ENCODE results near the gene SH3RF1.

SH3RF1 gene

DNA sequence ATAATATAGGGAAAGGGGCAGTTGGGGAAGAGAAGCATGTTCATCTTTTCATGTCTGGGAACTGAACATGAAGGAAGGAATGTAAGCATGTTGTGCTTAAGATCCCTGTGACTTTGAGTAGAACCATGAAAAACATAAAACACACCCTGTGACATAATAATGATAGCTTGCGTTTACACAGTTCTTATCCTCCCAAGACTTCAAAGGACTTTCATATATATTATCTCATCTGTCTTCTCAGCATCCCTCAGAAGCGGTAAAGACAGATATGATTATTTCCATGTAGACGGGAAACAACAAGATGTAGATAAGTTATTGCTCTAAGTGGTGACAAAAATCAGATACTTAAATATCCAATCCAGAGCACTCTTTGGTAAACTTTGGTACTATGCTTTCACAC lies 3.3 kb upstream of the SH3RF1 start:
- Histone ChIP-seq H2BK120ac (ENCODE audit: low read depth, low read length) (no peak overlapping the region), H2AK5ac (ENCODE audit: low read depth, low read length) (no peak overlapping the region), H4K8ac (ENCODE audit: low read depth, low read length) (no peak overlapping the region), H3K9ac (ENCODE audit: low read depth, low read length, poor library complexity) (no peak overlapping the region), H3K4me3 (ENCODE audit: low read length in 2 of 2) (no peak overlapping the region), H3K18ac (ENCODE audit: low read length) (no peak overlapping the region), H2AFZ (ENCODE audit: low read length) (no peak overlapping the region), H2BK12ac (ENCODE audit: low read length) (no peak overlapping the region), H3K36me3 (replicated peaks in 1 of 2; ENCODE audit: control insufficient read depth in 2 of 2, insufficient read depth in 2 of 2, low read length in 2 of 2) (no peaks in the 10 kb centered on the region), H3K9me3 (replicated peaks in 1 of 2; ENCODE audit: control insufficient read depth in 2 of 2, insufficient read depth in 1 of 2, low read depth in 1 of 2, low read length in 2 of 2) (no peaks in the 10 kb centered on the region), H2BK15ac (ENCODE audit: low read length) (no peak overlapping the region), H3K4me2 (ENCODE audit: insufficient read depth, low read length, poor library complexity, severe bottlenecking) (no peak overlapping the region), H3K23ac (ENCODE audit: low read depth, low read length, poor library complexity) (no peak overlapping the region), H4K91ac (ENCODE audit: low read depth, low read length, poor library complexity) (no peak overlapping the region), H3K4me1 (ENCODE audit: control insufficient read depth in 2 of 2, insufficient read depth in 1 of 2, low read depth in 1 of 2, low read length in 2 of 2) (peaks cover 0 to under 1% of the 10 kb centered on the region in 2 donors), H3K4ac (ENCODE audit: low read length) (no peak overlapping the region), H3K79me1 (ENCODE audit: low read depth, low read length) (peaks cover 2% of the 10 kb centered on the region), H3K27me3 (ENCODE audit: control insufficient read depth in 3 of 3, insufficient read depth in 3 of 3, low read depth in 1 of 3, low read length in 3 of 3) (no peaks in the 10 kb centered on the region), H3K27ac (replicated peaks; ENCODE audit: low read length) (no peak overlapping the region), H2BK5ac (ENCODE audit: low read length) (no peak overlapping the region), H3K14ac (ENCODE audit: low read length) (no peak overlapping the region)
- DNase-seq (ENCODE audit: low spot score) = no peak
- no CpG with 5 or more reads among the region's 3 CpGs for WGBS, 2 donors (ENCODE audit: extremely low coverage in 2 of 2, insufficient read length in 2 of 2, insufficient replicate concordance in 1 of 2)

DNA sequence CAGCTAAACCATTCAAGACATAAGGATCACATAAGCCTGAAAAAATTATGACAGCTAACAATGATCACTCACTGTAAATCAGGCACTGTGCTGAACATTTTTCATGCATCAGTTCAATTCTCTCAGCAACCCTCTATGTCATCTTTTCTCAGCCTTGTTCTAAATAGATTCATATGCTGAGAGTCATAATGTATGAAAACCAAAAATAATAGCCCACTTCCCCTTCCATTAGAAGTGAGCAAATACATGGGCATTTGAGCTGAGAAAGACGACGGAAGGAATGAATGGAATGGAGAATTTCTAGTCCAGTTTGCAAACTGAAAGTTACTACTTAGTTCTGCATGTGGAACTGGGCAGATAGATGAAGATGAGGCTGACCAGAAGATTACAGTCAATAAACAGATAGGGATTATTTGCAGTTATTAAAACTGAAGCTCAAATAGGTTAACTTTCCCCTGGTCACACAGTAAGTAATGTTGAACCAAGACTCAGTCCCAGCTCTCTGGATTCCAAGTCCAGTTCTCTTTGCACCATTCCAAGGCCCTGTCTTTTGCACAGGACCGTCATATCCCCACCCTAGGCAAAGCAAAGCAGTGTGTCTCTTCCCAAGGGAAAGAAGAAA lies 1.6 kb upstream of the SH3RF1 start:
- no peak overlapping the region for H3K4me2 ChIP-seq (ENCODE audit: insufficient read depth, low read length, poor library complexity, severe bottlenecking)
- no peaks in the 10 kb centered on the region for H3K9me3 ChIP-seq (replicated peaks in 1 of 2; ENCODE audit: control insufficient read depth in 2 of 2, insufficient read depth in 1 of 2, low read depth in 1 of 2, low read length in 2 of 2)
- WGBS, 2 donors (ENCODE audit: extremely low coverage in 2 of 2, insufficient read length in 2 of 2, insufficient replicate concordance in 1 of 2) = no CpG with 5 or more reads among the region's 3 CpGs
- peaks cover 2% of the 10 kb centered on the region for H3K79me1 ChIP-seq (ENCODE audit: low read depth, low read length)
- no peak overlapping the region for H4K91ac ChIP-seq (ENCODE audit: low read depth, low read length, poor library complexity)
- H2AK5ac ChIP-seq (ENCODE audit: low read depth, low read length) = no peak overlapping the region
- H3K36me3 ChIP-seq (replicated peaks in 1 of 2; ENCODE audit: control insufficient read depth in 2 of 2, insufficient read depth in 2 of 2, low read length in 2 of 2) = peaks cover 0 to 12% of the 10 kb centered on the region in 2 donors
- H2AFZ ChIP-seq (ENCODE audit: low read length) = no peak overlapping the region
- peaks cover 2 to 10% of the 10 kb centered on the region in 2 donors for H3K4me1 ChIP-seq (ENCODE audit: control insufficient read depth in 2 of 2, insufficient read depth in 1 of 2, low read depth in 1 of 2, low read length in 2 of 2)
- DNase-seq (ENCODE audit: low spot score) = no peak
- no peak overlapping the region for H2BK12ac ChIP-seq (ENCODE audit: low read length)
- no peak overlapping the region for H3K27ac ChIP-seq (replicated peaks; ENCODE audit: low read length)
- H3K14ac ChIP-seq (ENCODE audit: low read length) = no peak overlapping the region
- H3K4me3 ChIP-seq (ENCODE audit: low read length in 2 of 2) = no peak overlapping the region
- no peak overlapping the region for H4K8ac ChIP-seq (ENCODE audit: low read depth, low read length)
- no peak overlapping the region for H2BK120ac ChIP-seq (ENCODE audit: low read depth, low read length)
- no peak overlapping the region for H3K4ac ChIP-seq (ENCODE audit: low read length)
- no peak overlapping the region for H3K18ac ChIP-seq (ENCODE audit: low read length)
- H3K23ac ChIP-seq (ENCODE audit: low read depth, low read length, poor library complexity) = no peak overlapping the region
- no peak overlapping the region for H2BK15ac ChIP-seq (ENCODE audit: low read length)
- H3K9ac ChIP-seq (ENCODE audit: low read depth, low read length, poor library complexity) = no peak overlapping the region
- no peaks in the 10 kb centered on the region for H3K27me3 ChIP-seq (ENCODE audit: control insufficient read depth in 3 of 3, insufficient read depth in 3 of 3, low read depth in 1 of 3, low read length in 3 of 3)
- no peak overlapping the region for H2BK5ac ChIP-seq (ENCODE audit: low read length)

DNA sequence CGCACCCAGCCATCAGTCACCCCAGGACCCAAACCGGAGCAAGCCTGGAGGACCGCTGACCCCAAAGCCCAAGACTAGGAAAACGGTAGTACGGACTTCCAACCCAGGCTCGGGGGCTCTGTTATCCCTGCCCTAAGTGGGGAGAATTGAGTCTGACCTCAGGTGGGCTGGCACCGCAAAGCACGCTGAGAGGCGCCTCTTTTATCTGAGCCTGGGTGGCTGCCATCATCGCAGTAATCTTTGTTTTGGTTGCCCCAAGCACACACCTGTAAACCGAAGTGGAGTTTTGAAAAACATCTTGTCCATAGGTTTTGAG lies 894 bp upstream of the SH3RF1 start:
- Histone ChIP-seq H3K27ac (replicated peaks; ENCODE audit: low read length) (no peak overlapping the region), H3K9me3 (replicated peaks in 1 of 2; ENCODE audit: control insufficient read depth in 2 of 2, insufficient read depth in 1 of 2, low read depth in 1 of 2, low read length in 2 of 2) (no peaks in the 10 kb centered on the region), H3K14ac (ENCODE audit: low read length) (peak overlapping the region; percentile 95), H3K27me3 (ENCODE audit: control insufficient read depth in 3 of 3, insufficient read depth in 3 of 3, low read depth in 1 of 3, low read length in 3 of 3) (no peaks in the 10 kb centered on the region), H3K23ac (ENCODE audit: low read depth, low read length, poor library complexity) (peak overlapping the region; percentile 82), H4K8ac (ENCODE audit: low read depth, low read length) (no peak overlapping the region), H3K4me2 (ENCODE audit: insufficient read depth, low read length, poor library complexity, severe bottlenecking) (peak overlapping the region; percentile 65), H3K18ac (ENCODE audit: low read length) (peak overlapping the region; percentile 98), H2BK5ac (ENCODE audit: low read length) (peak overlapping the region; percentile 71), H2BK15ac (ENCODE audit: low read length) (peak overlapping the region; percentile 87), H3K9ac (ENCODE audit: low read depth, low read length, poor library complexity) (peak overlapping the region; percentile 95), H2BK120ac (ENCODE audit: low read depth, low read length) (peak overlapping the region; percentile 67), H3K4ac (ENCODE audit: low read length) (peak overlapping the region; percentile 61), H3K36me3 (replicated peaks in 1 of 2; ENCODE audit: control insufficient read depth in 2 of 2, insufficient read depth in 2 of 2, low read length in 2 of 2) (peaks cover 0 to 19% of the 10 kb centered on the region in 2 donors), H3K79me1 (ENCODE audit: low read depth, low read length) (peaks cover 2% of the 10 kb centered on the region), H3K4me3 (ENCODE audit: low read length in 2 of 2) (peak overlapping the region; percentile 72 to 92), H2BK12ac (ENCODE audit: low read length) (no peak overlapping the region), H3K4me1 (ENCODE audit: control insufficient read depth in 2 of 2, insufficient read depth in 1 of 2, low read depth in 1 of 2, low read length in 2 of 2) (peaks cover 2 to 10% of the 10 kb centered on the region in 2 donors), H2AK5ac (ENCODE audit: low read depth, low read length) (peak overlapping the region; percentile 82), H2AFZ (ENCODE audit: low read length) (peak overlapping the region; percentile 97), H4K91ac (ENCODE audit: low read depth, low read length, poor library complexity) (no peak overlapping the region)
- no peak for DNase-seq (ENCODE audit: low spot score)
- no CpG with 5 or more reads among the region's 11 CpGs for WGBS, 2 donors (ENCODE audit: extremely low coverage in 2 of 2, insufficient read length in 2 of 2, insufficient replicate concordance in 1 of 2)

DNA sequence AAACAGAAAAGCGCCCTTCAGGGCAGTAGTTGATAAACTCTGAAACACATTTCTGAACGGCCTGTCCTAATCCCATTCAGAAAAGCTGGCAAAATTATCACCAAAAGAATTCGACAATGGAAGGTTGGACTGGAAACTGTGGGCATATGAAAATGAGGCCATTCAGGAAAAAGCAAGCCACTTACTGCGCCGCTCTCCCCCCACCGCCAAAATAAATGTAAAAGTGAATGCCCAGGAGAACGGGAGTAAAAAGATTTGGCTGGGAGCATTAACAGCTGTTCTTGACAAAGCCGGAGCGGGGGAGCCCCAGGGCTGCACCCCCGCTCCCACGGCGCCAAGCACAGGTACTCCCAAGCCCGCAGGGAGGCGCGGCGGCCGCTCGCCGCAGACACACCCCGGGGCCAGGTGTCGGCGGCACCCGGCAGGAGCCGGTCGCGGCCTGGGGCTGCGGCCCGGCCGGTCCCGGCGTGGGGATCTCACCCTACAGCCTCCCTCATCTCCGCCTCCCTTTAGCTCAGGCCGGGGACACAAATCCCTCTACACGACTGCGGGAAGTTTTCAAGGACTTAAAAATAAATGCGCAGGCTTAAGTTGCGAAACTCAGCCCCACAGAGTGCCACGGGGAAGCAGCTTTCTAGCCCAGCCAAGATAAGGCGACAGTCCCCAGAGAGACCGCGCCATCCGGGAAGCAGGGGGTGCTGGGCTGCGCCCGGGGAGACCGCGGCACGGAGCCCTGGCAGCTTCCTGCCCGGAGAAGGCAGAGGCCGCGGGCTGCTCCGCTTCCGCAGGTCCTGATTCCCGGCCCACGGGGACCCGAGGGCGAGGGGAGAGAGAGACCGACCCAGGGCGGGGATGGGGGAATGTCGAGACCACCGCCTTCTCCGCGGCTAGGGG lies 593 bp downstream of the SH3RF1 start:
- no peaks in the 10 kb centered on the region for H3K27me3 ChIP-seq (ENCODE audit: control insufficient read depth in 3 of 3, insufficient read depth in 3 of 3, low read depth in 1 of 3, low read length in 3 of 3)
- WGBS, 2 donors (ENCODE audit: extremely low coverage in 2 of 2, insufficient read length in 2 of 2, insufficient replicate concordance in 1 of 2) = no CpG with 5 or more reads among the region's 62 CpGs
- peak overlapping the region; percentile 83 for H2BK15ac ChIP-seq (ENCODE audit: low read length)
- peak overlapping the region; percentile 86 for H2AK5ac ChIP-seq (ENCODE audit: low read depth, low read length)
- no peak for DNase-seq (ENCODE audit: low spot score)
- peaks cover 4 to 10% of the 10 kb centered on the region in 2 donors for H3K4me1 ChIP-seq (ENCODE audit: control insufficient read depth in 2 of 2, insufficient read depth in 1 of 2, low read depth in 1 of 2, low read length in 2 of 2)
- peaks cover 0 to 6% of the 10 kb centered on the region in 2 donors for H3K9me3 ChIP-seq (replicated peaks in 1 of 2; ENCODE audit: control insufficient read depth in 2 of 2, insufficient read depth in 1 of 2, low read depth in 1 of 2, low read length in 2 of 2)
- H3K9ac ChIP-seq (ENCODE audit: low read depth, low read length, poor library complexity) = peak overlapping the region; percentile 95
- H3K23ac ChIP-seq (ENCODE audit: low read depth, low read length, poor library complexity) = peak overlapping the region; percentile 99
- H2BK120ac ChIP-seq (ENCODE audit: low read depth, low read length) = peak overlapping the region; percentile 67
- peak overlapping the region; percentile 97 for H2AFZ ChIP-seq (ENCODE audit: low read length)
- no peak overlapping the region for H3K4ac ChIP-seq (ENCODE audit: low read length)
- H3K4me3 ChIP-seq (ENCODE audit: low read length in 2 of 2) = peak overlapping the region; percentile 72 to 92
- no peak overlapping the region for H4K91ac ChIP-seq (ENCODE audit: low read depth, low read length, poor library complexity)
- H2BK12ac ChIP-seq (ENCODE audit: low read length) = no peak overlapping the region
- peak overlapping the region; percentile 65 for H3K4me2 ChIP-seq (ENCODE audit: insufficient read depth, low read length, poor library complexity, severe bottlenecking)
- peak overlapping the region; percentile 80 for H3K27ac ChIP-seq (replicated peaks; ENCODE audit: low read length)
- H3K79me1 ChIP-seq (ENCODE audit: low read depth, low read length) = peaks cover 2% of the 10 kb centered on the region
- peaks cover 0 to 32% of the 10 kb centered on the region in 2 donors for H3K36me3 ChIP-seq (replicated peaks in 1 of 2; ENCODE audit: control insufficient read depth in 2 of 2, insufficient read depth in 2 of 2, low read length in 2 of 2)
- H2BK5ac ChIP-seq (ENCODE audit: low read length) = peak overlapping the region; percentile 71
- H3K14ac ChIP-seq (ENCODE audit: low read length) = peak overlapping the region; percentile 95
- no peak overlapping the region for H4K8ac ChIP-seq (ENCODE audit: low read depth, low read length)
- peak overlapping the region; percentile 98 for H3K18ac ChIP-seq (ENCODE audit: low read length)
